IMR-90 (cell line): ENCODE results near the gene PTHLH. TPM values are rescaled to one million over a fixed set of nuclear protein-coding genes. Genes with fewer than 3 reads are reported as not detected.

ENCODE experiments used
- ATAC-seq: fragments of 200-7000 bp; cut with Tn5 transposase; 2 replicates; pipeline ENCODE4 v1.9.1; 2020; ENCODE audit warnings: low read depth, mild to moderate bottlenecking, moderate library complexity
- BruUV-seq: library from RNA; stranded (reverse); fragments of 400-500 nt; replicated peaks from 2 replicates; lab custom pipeline; 2021; lab: Mats Ljungman, UMichigan
- CTCF ChIA-PET: fragments of 300-600 bp; formaldehyde crosslinking; extraction: SDS; loops from one replicate; lab custom pipeline; 2021; ENCODE audit warnings: antibody characterized with exemption; lab: Yijun Ruan, JAX
- POLR2A ChIA-PET: fragments of 300-600 bp; sonication (Branson Sonifier 250); formaldehyde crosslinking; loops from one replicate; lab custom pipeline; 2022; ENCODE audit warnings: antibody characterized with exemption; ENCODE audit not compliant: unreplicated experiment; lab: Charles Lee
- DNase-seq: peaks from one replicate; pipeline ENCODE4 v3.0.0; 2013
- H2AFZ ChIP-seq: replicated peaks from 2 replicates; pipeline ENCODE3; 2013; ENCODE audit warnings: low read length, mild to moderate bottlenecking; ENCODE audit not compliant: poor library complexity
- H2AK5ac ChIP-seq: 2 replicates; pipeline ENCODE4 v1.6.1; 2013; ENCODE audit warnings: low read depth, low read length, inconsistent platforms
- H2AK9ac ChIP-seq: replicated peaks from 2 replicates; pipeline ENCODE3; 2013; ENCODE audit warnings: mild to moderate bottlenecking, low read depth, low read length, moderate library complexity; ENCODE audit not compliant: poor library complexity
- H2BK120ac ChIP-seq: 2 replicates; pipeline ENCODE4 v1.6.1; 2013; ENCODE audit warnings: low read depth, low read length, inconsistent platforms
- H2BK15ac ChIP-seq: 3 replicates; pipeline ENCODE4 v1.6.1; 2013; ENCODE audit warnings: low read depth, low read length, inconsistent platforms
- H2BK20ac ChIP-seq: 2 replicates; pipeline ENCODE4 v1.6.1; 2013; ENCODE audit warnings: low read depth, mild to moderate bottlenecking, inconsistent platforms, low read length, moderate library complexity
- H2BK5ac ChIP-seq: 2 replicates; pipeline ENCODE4 v1.6.1; 2013; ENCODE audit warnings: mild to moderate bottlenecking, low read depth, low read length, inconsistent platforms; ENCODE audit not compliant: poor library complexity, severe bottlenecking
- H3K14ac ChIP-seq: replicated peaks from 2 replicates; pipeline ENCODE4 v1.6.1; 2013; ENCODE audit warnings: low read depth, low read length, inconsistent platforms
- H3K18ac ChIP-seq: 2 replicates; pipeline ENCODE4 v1.6.1; 2013; ENCODE audit warnings: low read depth, low read length, control low read depth
- H3K23ac ChIP-seq: 2 replicates; pipeline ENCODE4 v1.6.1; 2013; ENCODE audit warnings: low read depth, low read length, inconsistent platforms
- H3K27ac ChIP-seq: 2 replicates; pipeline ENCODE4 v1.5.1; 2013; ENCODE audit warnings: mild to moderate bottlenecking, control low read depth, low read length; ENCODE audit not compliant: insufficient read depth
- H3K27me3 ChIP-seq: 2 replicates; pipeline ENCODE4 v1.6.1; 2013; ENCODE audit warnings: low read length; ENCODE audit not compliant: control insufficient read depth, insufficient read depth
- H3K36me3 ChIP-seq: 2 replicates; pipeline ENCODE4 v1.6.1; 2013; ENCODE audit warnings: low read length, mixed read lengths; ENCODE audit not compliant: control insufficient read depth, insufficient read depth
- H3K4ac ChIP-seq: 2 replicates; pipeline ENCODE4 v1.6.1; 2013; ENCODE audit warnings: low read depth, low read length, inconsistent platforms
- H3K4me1 ChIP-seq: 2 replicates; pipeline ENCODE4 v1.6.1; 2013; ENCODE audit warnings: low read length, mixed read lengths; ENCODE audit not compliant: control insufficient read depth, insufficient read depth
- H3K4me2 ChIP-seq: 2 replicates; pipeline ENCODE4 v1.6.1; 2013; ENCODE audit warnings: low read depth, mild to moderate bottlenecking, control low read depth, low read length, moderate library complexity
- H3K4me3 ChIP-seq: 2 replicates; pipeline ENCODE4 v1.5.1; 2013; ENCODE audit warnings: low read depth, mild to moderate bottlenecking, control low read depth, low read length, moderate library complexity; ENCODE audit not compliant: insufficient read depth
- H3K56ac ChIP-seq: 2 replicates; pipeline ENCODE4 v1.6.1; 2013; ENCODE audit warnings: low read length, inconsistent platforms; ENCODE audit not compliant: insufficient read depth; ENCODE audit errors: extremely low read depth
- H3K79me1 ChIP-seq, 2 experiments: 2 replicates each; pipeline ENCODE4 v1.6.1; 2013; ENCODE audit warnings: low read length in 2 of 2, inconsistent platforms in 1 of 2, low read depth in 1 of 2
- H3K9ac ChIP-seq: 2 replicates; pipeline ENCODE4 v1.6.1; 2013; ENCODE audit warnings: low read depth, low read length, control low read depth
- H3K9me1 ChIP-seq: 2 replicates; pipeline ENCODE4 v1.6.1; 2013; ENCODE audit warnings: low read length, inconsistent platforms; ENCODE audit not compliant: insufficient read depth
- H3K9me3 ChIP-seq: 2 replicates; pipeline ENCODE4 v1.6.1; 2013; ENCODE audit warnings: low read length; ENCODE audit not compliant: control insufficient read depth, insufficient read depth
- H4K20me1 ChIP-seq: 2 replicates; pipeline ENCODE4 v1.6.1; 2013; ENCODE audit warnings: low read length, inconsistent platforms; ENCODE audit not compliant: insufficient read depth
- H4K5ac ChIP-seq: 2 replicates; pipeline ENCODE4 v1.6.1; 2013; ENCODE audit warnings: mild to moderate bottlenecking, low read depth, low read length, control low read depth
- H4K8ac ChIP-seq, 2 experiments: 2 replicates each; pipeline ENCODE4 v1.6.1; 2013; ENCODE audit warnings: low read depth in 2 of 2, low read length in 2 of 2, control low read depth in 1 of 2, inconsistent platforms in 1 of 2
- H4K91ac ChIP-seq: 2 replicates; pipeline ENCODE4 v1.6.1; 2013; ENCODE audit warnings: low read depth, low read length, inconsistent platforms; ENCODE audit not compliant: insufficient read depth
- BHLHE40 ChIP-seq: fragments of 150-350 bp; IDR thresholded peaks from 2 replicates; pipeline ENCODE4 v1.6.1; 2016; ENCODE audit warnings: mild to moderate bottlenecking, low read depth, low read length
- CEBPB ChIP-seq: IDR thresholded peaks from 2 replicates; pipeline ENCODE4 v1.6.1; 2012; ENCODE audit warnings: low read depth, low read length, improper control_type of control experiment
- CHD1 ChIP-seq: IDR thresholded peaks from 2 replicates; pipeline ENCODE4 v1.6.1; 2012; ENCODE audit warnings: low read depth, low read length, improper control_type of control experiment
- FOS ChIP-seq: fragments of 150-350 bp; IDR thresholded peaks from 2 replicates; pipeline ENCODE4 v1.6.1; 2016; ENCODE audit warnings: low read depth, low read length
- MAFK ChIP-seq: IDR thresholded peaks from 2 replicates; pipeline ENCODE4 v1.6.1; 2012; ENCODE audit warnings: low read depth, low read length, improper control_type of control experiment
- MAZ ChIP-seq: IDR thresholded peaks from 2 replicates; pipeline ENCODE4 v1.6.1; 2012; ENCODE audit warnings: low read depth, mild to moderate bottlenecking, low read length, improper control_type of control experiment, moderate library complexity, borderline replicate concordance
- MXI1 ChIP-seq: IDR thresholded peaks from 2 replicates; pipeline ENCODE4 v1.6.1; 2012; ENCODE audit warnings: low read depth, mild to moderate bottlenecking, low read length, moderate library complexity, borderline replicate concordance
- NFE2L2 ChIP-seq: fragments of 150-350 bp; IDR thresholded peaks from 2 replicates; pipeline ENCODE4 v1.6.1; 2016; ENCODE audit warnings: low read depth, mild to moderate bottlenecking, low read length
- RAD21 ChIP-seq: IDR thresholded peaks from 2 replicates; pipeline ENCODE4 v1.6.1; 2012; ENCODE audit warnings: low read length, improper control_type of control experiment
- RCOR1 ChIP-seq: IDR thresholded peaks from 2 replicates; pipeline ENCODE4 v1.6.1; 2012; ENCODE audit warnings: mild to moderate bottlenecking, low read length, improper control_type of control experiment; ENCODE audit not compliant: insufficient replicate concordance
- SMC3 ChIP-seq: fragments of 150-350 bp; IDR thresholded peaks from 2 replicates; pipeline ENCODE4 v1.6.1; 2016; ENCODE audit warnings: low read depth, mild to moderate bottlenecking, antibody characterized with exemption, low read length, moderate library complexity
- WGBS, 2 experiments: methylation state at CpG; one replicate each; pipeline versions ENCODE4 v1.1.5 to v1.1.7; 2013; ENCODE audit warnings: missing lambda C conversion rate in 2 of 2; ENCODE audit not compliant: insufficient read length in 1 of 2; ENCODE audit errors: extremely low coverage in 2 of 2; 5-methylcytosine and 5-hydroxymethylcytosine counted together
- dilution Hi-C: fragments of 300-500 bp; cut with HindIII; formaldehyde crosslinking; loops from one replicate; pipeline ENCODE4 v1.14.3; 2018; ENCODE audit warnings: low sequenced_read_pairs; ENCODE audit not compliant: unreplicated experiment
- in situ Hi-C: fragments of 300-500 bp; cut with MboI; formaldehyde crosslinking; loops from 3 replicates; pipeline ENCODE4 v1.14.3; 2019; ENCODE audit warnings: low sequenced_read_pairs, inconsistent platforms, mixed read lengths
- intact Hi-C: fragments of 100-400 bp; cut with micrococcal nuclease; formaldehyde crosslinking; loops from 2 replicates; pipeline ENCODE4 v1.10.0; 2022
- polyA plus RNA-seq, 3 experiments: library from polyadenylated mRNA; depleted of rRNA; stranded (reverse); fragments of >200 nt; gene quantifications; 2 replicates each; pipeline ENCODE4 v1.2.3, GENCODE V29; 2012; ENCODE audit warnings: low replicate concordance in 1 of 3
- total RNA-seq: library from RNA; depleted of rRNA; stranded (reverse); fragments of >200 nt; gene quantifications from 2 replicates; pipeline ENCODE4 v1.2.3, GENCODE V29; 2012
- TF ChIP-seq, protein P1 (sequence below): fragments of 150-350 bp; IDR thresholded peaks from 2 replicates; pipeline ENCODE4 v1.6.1; 2017; ENCODE audit warnings: mild to moderate bottlenecking, antibody characterized with exemption, low read length, low read depth
- TF ChIP-seq, protein P2 (sequence below): fragments of 150-350 bp; IDR thresholded peaks from 2 replicates; pipeline ENCODE4 v1.6.1; 2016; ENCODE audit warnings: low read depth, mild to moderate bottlenecking, low read length, moderate library complexity, borderline replicate concordance

PTHLH gene
- total and polyA plus RNA-seq, 2 of the 4 experiments (the other 2 are of a cell fraction): 0.36 to 1.3 TPM

DNA sequence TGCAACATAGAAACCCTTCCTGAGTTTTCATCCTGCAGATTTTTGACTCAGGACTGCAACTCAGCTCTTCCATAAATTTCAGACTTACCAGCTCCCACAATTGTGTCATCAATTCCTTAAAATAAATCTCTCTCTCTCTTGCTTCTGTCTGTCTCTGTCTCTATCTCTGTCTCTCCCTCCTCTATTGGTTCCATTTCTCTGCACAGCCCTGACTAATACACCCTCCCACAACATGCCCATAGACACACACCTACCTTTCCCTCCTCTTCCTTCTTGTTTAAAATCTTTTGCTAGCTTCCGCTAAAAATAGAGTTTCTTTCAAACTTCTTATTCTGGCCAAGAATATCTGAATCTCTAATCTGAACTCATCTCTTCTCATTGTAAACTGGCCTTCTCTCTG is 22.9 kb upstream of the PTHLH start:
- no peak overlapping the region for H3K23ac ChIP-seq
- intact Hi-C loops (no loop called here), dilution Hi-C loops (no loop called here), in situ Hi-C loops (no loop called here)
- ChIA-PET CTCF (no interaction called here), POLR2A (no interaction called here)
- no peaks in the 10 kb centered on the region for H3K9me1 ChIP-seq
- no peak overlapping the region for H2BK120ac ChIP-seq
- H2AFZ ChIP-seq: no peak overlapping the region
- H3K27ac ChIP-seq: no peak overlapping the region
- no peaks in the 10 kb centered on the region for H3K79me1 ChIP-seq
- TF ChIP-seq BHLHE40 (no peak), MAFK (no peak), RAD21 (no peak), CHD1 (no peak), MXI1 (no peak), CEBPB (no peak), RCOR1 (no peak), SMC3 (no peak), FOS (no peak), MAZ (no peak), NFE2L2 (no peak)
- TF ChIP-seq, protein P1, sequence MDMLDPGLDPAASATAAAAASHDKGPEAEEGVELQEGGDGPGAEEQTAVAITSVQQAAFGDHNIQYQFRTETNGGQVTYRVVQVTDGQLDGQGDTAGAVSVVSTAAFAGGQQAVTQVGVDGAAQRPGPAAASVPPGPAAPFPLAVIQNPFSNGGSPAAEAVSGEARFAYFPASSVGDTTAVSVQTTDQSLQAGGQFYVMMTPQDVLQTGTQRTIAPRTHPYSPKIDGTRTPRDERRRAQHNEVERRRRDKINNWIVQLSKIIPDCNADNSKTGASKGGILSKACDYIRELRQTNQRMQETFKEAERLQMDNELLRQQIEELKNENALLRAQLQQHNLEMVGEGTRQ: no peak
- TF ChIP-seq, protein P2, sequence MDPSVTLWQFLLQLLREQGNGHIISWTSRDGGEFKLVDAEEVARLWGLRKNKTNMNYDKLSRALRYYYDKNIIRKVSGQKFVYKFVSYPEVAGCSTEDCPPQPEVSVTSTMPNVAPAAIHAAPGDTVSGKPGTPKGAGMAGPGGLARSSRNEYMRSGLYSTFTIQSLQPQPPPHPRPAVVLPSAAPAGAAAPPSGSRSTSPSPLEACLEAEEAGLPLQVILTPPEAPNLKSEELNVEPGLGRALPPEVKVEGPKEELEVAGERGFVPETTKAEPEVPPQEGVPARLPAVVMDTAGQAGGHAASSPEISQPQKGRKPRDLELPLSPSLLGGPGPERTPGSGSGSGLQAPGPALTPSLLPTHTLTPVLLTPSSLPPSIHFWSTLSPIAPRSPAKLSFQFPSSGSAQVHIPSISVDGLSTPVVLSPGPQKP: no peak
- H3K56ac ChIP-seq: no peak overlapping the region
- no peak overlapping the region for H2BK20ac ChIP-seq
- H2AK9ac ChIP-seq: no peak overlapping the region
- ATAC-seq (no peak), DNase-seq (no peak)
- no CpG with 5 or more reads among the region's 1 CpG for WGBS, 2 experiments
- no peak overlapping the region for H3K4me2 ChIP-seq
- no peak overlapping the region for H3K4me3 ChIP-seq
- H2AK5ac ChIP-seq: no peak overlapping the region
- no peaks in the 10 kb centered on the region for H3K36me3 ChIP-seq
- no peak overlapping the region for H4K91ac ChIP-seq
- no peak overlapping the region for H2BK15ac ChIP-seq
- H4K8ac ChIP-seq: no peak overlapping the region
- H3K18ac ChIP-seq: no peak overlapping the region
- H4K5ac ChIP-seq: no peak overlapping the region
- BruUV-seq: no TSS peak
- H3K4me1 ChIP-seq: peaks cover 1% of the 10 kb centered on the region; the same call in 1 of the 2 replicates
- no peaks in the 10 kb centered on the region for H3K27me3 ChIP-seq
- no peaks in the 10 kb centered on the region for H4K20me1 ChIP-seq
- H3K14ac ChIP-seq: no peak overlapping the region
- no peaks in the 10 kb centered on the region for H3K9me3 ChIP-seq
- no peak overlapping the region for H2BK5ac ChIP-seq
- no peak overlapping the region for H3K9ac ChIP-seq
- no peak overlapping the region for H3K4ac ChIP-seq
